Lower lobe of right lung (tissue), 2 donors: ENCODE data around the gene HIC1. TPM values are rescaled to one million over a fixed set of nuclear protein-coding genes. Genes with fewer than 3 reads are reported as not detected.
A peak's percentile ranks its signal among the peaks of the same experiment; 100 is the strongest.

Experiments
- ATAC-seq, 2 donors: fragments of 200-7000 bp; cut with Tn5 transposase; one replicate each; pipeline ENCODE4 v1.9.1; 2020 to 2022; ENCODE audit warnings: mild to moderate bottlenecking in 2 of 2, moderate library complexity in 2 of 2
- DNase-seq: peaks from one replicate; pipeline ENCODE4 v3.0.0-alpha.2; 2020
- H3K27ac ChIP-seq: fragments of 200-600 bp; one replicate; pipeline ENCODE4 v1.8.0; 2022
- H3K27me3 ChIP-seq: fragments of 200-600 bp; one replicate; pipeline ENCODE4 v1.8.0; 2022; ENCODE audit warnings: low read depth
- H3K36me3 ChIP-seq: fragments of 200-600 bp; one replicate; pipeline ENCODE4 v1.8.0; 2022; ENCODE audit warnings: mild to moderate bottlenecking
- H3K4me1 ChIP-seq: fragments of 200-600 bp; one replicate; pipeline ENCODE4 v1.8.0; 2022
- H3K4me3 ChIP-seq: fragments of 200-600 bp; one replicate; pipeline ENCODE4 v1.8.0; 2022; ENCODE audit warnings: mild to moderate bottlenecking
- H3K9me3 ChIP-seq: fragments of 200-600 bp; one replicate; pipeline ENCODE4 v1.8.0; 2022
- CTCF ChIP-seq: fragments of 200-600 bp; IDR thresholded peaks from one replicate; pipeline ENCODE4 v1.8.0; 2022; ENCODE audit warnings: antibody characterized with exemption, mild to moderate bottlenecking
- intact Hi-C: fragments of 100-400 bp; cut with DNase I; formaldehyde crosslinking; loops from one replicate; pipeline ENCODE4 v1.11.0; 2022
- total RNA-seq: library from RNA; stranded (reverse); fragmentation: NEBNext Ultra II Directional; extraction: Animal tissue kit (Norgen Biotek cat#: 25700); gene quantifications from one replicate; pipeline ENCODE4 v1.2.1, GENCODE V29; 2021
- donor health status: DM: no; HTN: yes; CAD: no; lungs with severe emphysema.

HIC1 gene
- total RNA-seq, 1 donor from 2014 or later: 20.6 TPM

- H3K9me3 ChIP-seq: no peaks in the 10 kb centered on the region
- peaks cover 79% of the 10 kb centered on the region for H3K4me1 ChIP-seq
- peaks cover 7% of the 10 kb centered on the region for H3K27me3 ChIP-seq
- H3K36me3 ChIP-seq: peaks cover 51% of the 10 kb centered on the region
- no peak overlapping the region for H3K4me3 ChIP-seq
- peak overlapping the region; percentile 87 for H3K27ac ChIP-seq
- intact Hi-C loops: no loop called here
- DNase-seq: no peak
- TF ChIP-seq CTCF: no peak
- ATAC-seq: no peak
These were observed 7.8 kb downstream of the HIC1 start for GRCh38 chr17:2062571-2063183.

DNA sequence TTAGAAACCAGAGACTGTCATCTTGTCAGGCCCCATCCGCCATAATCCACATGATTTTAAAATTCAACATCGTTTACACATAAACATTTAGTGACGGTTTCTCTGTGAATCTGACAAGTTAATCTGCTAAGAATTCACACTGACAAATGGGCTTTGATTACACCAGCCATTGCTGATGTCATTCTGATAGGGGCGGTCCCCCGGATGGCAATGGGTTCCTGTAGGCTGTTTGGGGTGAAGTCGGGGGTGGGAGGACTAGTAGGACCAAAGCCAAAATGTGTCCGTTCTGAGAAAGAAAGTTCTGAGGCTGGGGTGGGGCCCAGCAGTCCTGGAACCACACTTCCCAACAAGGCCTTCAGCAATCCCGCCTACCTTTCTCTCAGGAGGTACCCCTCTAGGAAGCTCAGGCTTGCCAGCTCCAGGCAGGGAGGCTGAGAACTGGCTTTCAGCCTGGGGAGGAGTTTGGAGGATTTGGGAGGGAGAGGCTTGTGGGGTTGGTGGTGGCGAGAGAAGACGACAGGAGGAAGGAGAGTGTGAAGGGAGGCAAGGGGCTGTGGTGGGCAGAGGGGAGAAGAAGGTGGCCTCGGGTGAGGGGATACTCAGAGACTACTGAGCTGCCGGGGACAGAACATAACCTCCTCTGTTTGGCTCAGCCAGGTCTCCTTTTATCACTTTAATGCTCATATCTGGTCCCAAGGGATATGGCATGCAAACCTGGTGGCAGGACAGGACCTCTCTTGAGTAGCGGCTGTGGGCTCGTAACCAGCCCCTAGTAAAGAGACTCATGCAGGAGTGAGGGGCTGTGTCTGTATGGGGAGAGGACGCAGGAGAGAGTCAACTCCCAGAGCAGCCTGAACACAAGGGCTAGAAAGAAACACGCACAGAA, 8.6 kb downstream of the HIC1 start:
- Histone ChIP-seq H3K27me3 (no peaks in the 10 kb centered on the region), H3K4me1 (peaks cover 80% of the 10 kb centered on the region), H3K9me3 (no peaks in the 10 kb centered on the region), H3K4me3 (no peak overlapping the region), H3K27ac (peak overlapping the region; percentile 87), H3K36me3 (peaks cover 50% of the 10 kb centered on the region)
- DNase-seq: no peak
- no peak for TF ChIP-seq CTCF
- ATAC-seq: no peak
- intact Hi-C loops: no loop called here

DNA sequence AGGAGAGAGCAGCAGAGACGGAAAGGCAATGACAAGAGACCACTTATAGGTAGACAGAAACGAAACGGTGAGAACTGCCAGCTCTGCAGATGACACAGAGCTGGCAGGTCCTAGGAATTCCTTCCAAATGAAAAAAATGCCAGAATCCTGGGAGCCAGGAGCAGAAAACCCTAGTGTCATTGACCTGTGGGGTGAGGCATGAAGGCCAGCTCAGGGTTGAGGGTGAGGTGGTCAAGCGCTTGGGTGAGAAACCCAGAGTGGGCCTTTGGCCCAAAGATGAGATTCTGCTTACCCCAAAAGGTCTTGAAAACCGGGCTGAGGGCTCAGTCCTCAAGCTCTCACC, 9.2 kb downstream of the HIC1 start:
- Histone ChIP-seq H3K27me3 (no peaks in the 10 kb centered on the region), H3K9me3 (no peaks in the 10 kb centered on the region), H3K27ac (peak overlapping the region; percentile 87), H3K4me1 (peaks cover 80% of the 10 kb centered on the region), H3K36me3 (peaks cover 50% of the 10 kb centered on the region), H3K4me3 (no peak overlapping the region)
- intact Hi-C loops: no loop called here
- ATAC-seq: no peak
- TF ChIP-seq CTCF: no peak
- no peak for DNase-seq

DNA sequence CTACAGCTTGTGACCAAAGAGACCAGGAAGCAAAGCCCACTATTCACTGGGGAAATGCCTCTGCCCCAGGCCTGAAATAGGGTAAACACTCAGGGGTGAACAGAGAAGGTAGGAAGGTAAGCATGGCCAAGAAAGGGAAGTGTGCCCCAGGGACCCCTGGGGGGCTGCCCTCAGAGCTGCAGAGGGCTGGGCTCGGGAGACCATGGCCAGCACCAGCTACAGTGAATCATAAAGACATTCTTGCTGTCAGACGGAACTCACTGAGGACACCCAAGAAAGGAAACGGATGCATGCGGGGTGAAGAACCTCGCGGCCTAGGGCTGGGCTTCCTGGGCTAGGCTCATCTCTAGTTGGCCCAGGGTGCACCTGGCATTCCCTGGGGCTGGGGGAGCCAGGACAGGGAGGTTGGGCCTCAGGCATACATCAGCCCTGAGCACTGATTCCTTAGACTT, 9.6 kb downstream of the HIC1 start:
- Histone ChIP-seq H3K4me3 (no peak overlapping the region), H3K4me1 (peaks cover 75% of the 10 kb centered on the region), H3K27me3 (no peaks in the 10 kb centered on the region), H3K9me3 (no peaks in the 10 kb centered on the region), H3K27ac (peak overlapping the region; percentile 87), H3K36me3 (peaks cover 47% of the 10 kb centered on the region)
- DNase-seq: no peak
- intact Hi-C loops: no loop called here
- no peak for TF ChIP-seq CTCF
- no peak for ATAC-seq

- TF ChIP-seq CTCF: peak; percentile 35
- no peak overlapping the region for H3K4me3 ChIP-seq
- H3K36me3 ChIP-seq: peaks cover 47% of the 10 kb centered on the region
- no peak for DNase-seq
- peak; percentile 23 to 36 for ATAC-seq
- peak overlapping the region; percentile 87 for H3K27ac ChIP-seq
- intact Hi-C loops: no loop called here
- H3K27me3 ChIP-seq: no peaks in the 10 kb centered on the region
- no peaks in the 10 kb centered on the region for H3K9me3 ChIP-seq
- H3K4me1 ChIP-seq: peaks cover 73% of the 10 kb centered on the region
These were observed 10.3 kb downstream of the HIC1 start for GRCh38 chr17:2064980-2065785.
